OCI-LY1 (cell line): ENCODE results near the gene ST3GAL4.

Experiments used
- H2AFZ ChIP-seq: fragments of 200-600 bp; sonication (generic), shearing (Covaris generic); 2 replicates; pipeline ENCODE4 v1.6.0; 2014; ENCODE audit warnings: antibody characterized with exemption, mild to moderate bottlenecking, low read length
- H3F3A ChIP-seq: fragments of 200-600 bp; sonication (generic), shearing (Covaris generic); 2 replicates; pipeline ENCODE4 v1.6.0; 2014; ENCODE audit warnings: mild to moderate bottlenecking, antibody characterized with exemption, low read length, moderate library complexity; ENCODE audit not compliant: insufficient read depth
- H3K27ac ChIP-seq: fragments of 200-600 bp; sonication (generic); 2 replicates; pipeline ENCODE4 v1.5.1; 2014; ENCODE audit warnings: low read length, mixed run types, mild to moderate bottlenecking, low read depth; ENCODE audit not compliant: poor library complexity, severe bottlenecking
- H3K27me3 ChIP-seq: fragments of 200-600 bp; sonication (generic); 2 replicates; pipeline ENCODE4 v1.6.0; 2014; ENCODE audit warnings: antibody characterized with exemption, mild to moderate bottlenecking, low read length, moderate library complexity; ENCODE audit not compliant: insufficient read depth
- H3K36me3 ChIP-seq: fragments of 200-600 bp; sonication (generic); 2 replicates; pipeline ENCODE4 v1.6.1; 2014; ENCODE audit warnings: mild to moderate bottlenecking, antibody characterized with exemption, low read length, moderate library complexity, mixed read lengths; ENCODE audit not compliant: insufficient read depth
- H3K4me1 ChIP-seq: fragments of 200-600 bp; sonication (generic); 2 replicates; pipeline ENCODE4 v1.5.1; 2014; ENCODE audit warnings: mild to moderate bottlenecking, low read length, moderate library complexity; ENCODE audit not compliant: insufficient read depth, severe bottlenecking
- H3K4me2 ChIP-seq: fragments of 200-600 bp; sonication (generic), shearing (Covaris generic); 2 replicates; pipeline ENCODE4 v1.6.1; 2014; ENCODE audit warnings: low read length
- H3K4me3 ChIP-seq: fragments of 200-600 bp; sonication (generic); 2 replicates; pipeline ENCODE4 v1.5.1; 2014; ENCODE audit warnings: low read length, low read depth, mild to moderate bottlenecking, mixed read lengths; ENCODE audit not compliant: poor library complexity, severe bottlenecking
- H3K79me2 ChIP-seq: fragments of 200-600 bp; shearing (Covaris generic); 2 replicates; pipeline ENCODE4 v1.6.1; 2016; ENCODE audit warnings: mixed run types, low read length, mixed read lengths; ENCODE audit not compliant: insufficient read depth
- H3K9ac ChIP-seq: fragments of 200-600 bp; sonication (generic), shearing (Covaris generic); 2 replicates; pipeline ENCODE4 v1.6.1; 2014; ENCODE audit warnings: mild to moderate bottlenecking, low read length, mixed read lengths
- H3K9me2 ChIP-seq: fragments of 200-600 bp; sonication (generic), shearing (Covaris generic); 2 replicates; pipeline ENCODE4 v1.6.1; 2014; ENCODE audit warnings: low read depth, mild to moderate bottlenecking, low read length, mixed read lengths
- H3K9me3 ChIP-seq: fragments of 200-600 bp; shearing (Covaris generic); 2 replicates; pipeline ENCODE4 v1.6.1; 2014; ENCODE audit warnings: low read length, mixed read lengths
- H4K20me1 ChIP-seq: fragments of 200-600 bp; sonication (generic), shearing (Covaris generic); 2 replicates; pipeline ENCODE4 v1.6.0; 2016; ENCODE audit warnings: mild to moderate bottlenecking, low read length; ENCODE audit not compliant: insufficient read depth
- EZH2 ChIP-seq: fragments of 200-600 bp; sonication (generic), shearing (Covaris generic); IDR thresholded peaks from 2 replicates; pipeline ENCODE4 v1.8.0; 2017; ENCODE audit warnings: borderline replicate concordance, mixed run types, mild to moderate bottlenecking, antibody characterized with exemption, low read length, moderate library complexity, mixed read lengths
- TF ChIP-seq, protein P1 (sequence below): fragments of 200-600 bp; sonication (generic), shearing (Covaris generic); IDR thresholded peaks from 2 replicates; pipeline ENCODE4 v1.5.1; 2017; ENCODE audit warnings: mild to moderate bottlenecking, antibody characterized with exemption, low read length, moderate library complexity, mixed read lengths

Gene ST3GAL4

DNA sequence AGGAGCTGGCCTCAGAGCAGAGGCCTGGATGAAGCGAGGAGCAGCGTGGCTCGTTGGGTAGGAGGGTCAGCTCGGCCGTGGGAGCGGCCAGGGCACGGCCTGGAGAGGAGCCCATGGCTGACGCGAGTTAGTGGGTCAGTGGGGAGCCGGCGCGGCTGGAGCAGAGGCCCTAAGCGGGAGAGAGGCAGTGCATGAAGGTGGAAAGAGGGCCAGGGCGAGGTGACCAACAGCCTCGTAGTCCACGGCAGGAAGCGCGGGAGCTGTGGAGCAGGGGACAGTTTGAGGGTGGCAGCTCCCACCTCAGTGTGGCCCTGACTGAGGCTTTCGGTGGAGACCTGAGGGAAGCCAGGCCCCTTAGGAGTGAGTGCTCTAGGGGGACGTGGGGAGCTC, 27.5 kb upstream of the ST3GAL4 start:
- Histone ChIP-seq H3K4me3 (no peak overlapping the region), H3K27ac (no peak overlapping the region), H3K36me3 (peaks cover 15% of the 10 kb centered on the region)

DNA sequence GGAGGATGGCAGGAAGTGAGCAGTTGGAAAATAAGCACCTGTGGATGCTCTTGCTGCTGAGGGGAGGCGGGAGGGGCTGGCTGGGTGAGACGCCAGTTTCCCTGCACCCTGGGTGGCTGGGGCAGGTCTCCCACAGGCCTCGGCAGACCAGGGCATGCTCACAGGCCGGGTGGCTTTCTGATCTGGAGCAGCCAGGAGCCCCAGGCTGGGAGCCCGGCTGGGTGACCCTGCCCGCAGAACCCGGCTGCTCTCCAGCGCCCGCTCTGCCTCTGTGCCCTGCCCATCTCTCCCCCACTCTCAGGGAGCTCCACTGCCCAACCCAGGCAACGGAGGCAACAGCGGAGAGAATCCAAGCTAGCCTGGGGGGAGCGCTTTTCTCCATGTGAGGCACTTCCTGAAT, 27.0 kb upstream of the ST3GAL4 start:
- TF ChIP-seq EZH2 = no peak
- TF ChIP-seq, protein P1, sequence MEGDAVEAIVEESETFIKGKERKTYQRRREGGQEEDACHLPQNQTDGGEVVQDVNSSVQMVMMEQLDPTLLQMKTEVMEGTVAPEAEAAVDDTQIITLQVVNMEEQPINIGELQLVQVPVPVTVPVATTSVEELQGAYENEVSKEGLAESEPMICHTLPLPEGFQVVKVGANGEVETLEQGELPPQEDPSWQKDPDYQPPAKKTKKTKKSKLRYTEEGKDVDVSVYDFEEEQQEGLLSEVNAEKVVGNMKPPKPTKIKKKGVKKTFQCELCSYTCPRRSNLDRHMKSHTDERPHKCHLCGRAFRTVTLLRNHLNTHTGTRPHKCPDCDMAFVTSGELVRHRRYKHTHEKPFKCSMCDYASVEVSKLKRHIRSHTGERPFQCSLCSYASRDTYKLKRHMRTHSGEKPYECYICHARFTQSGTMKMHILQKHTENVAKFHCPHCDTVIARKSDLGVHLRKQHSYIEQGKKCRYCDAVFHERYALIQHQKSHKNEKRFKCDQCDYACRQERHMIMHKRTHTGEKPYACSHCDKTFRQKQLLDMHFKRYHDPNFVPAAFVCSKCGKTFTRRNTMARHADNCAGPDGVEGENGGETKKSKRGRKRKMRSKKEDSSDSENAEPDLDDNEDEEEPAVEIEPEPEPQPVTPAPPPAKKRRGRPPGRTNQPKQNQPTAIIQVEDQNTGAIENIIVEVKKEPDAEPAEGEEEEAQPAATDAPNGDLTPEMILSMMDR = no peak
- no peaks in the 10 kb centered on the region for H3F3A ChIP-seq
- peaks cover 20% of the 10 kb centered on the region for H3K36me3 ChIP-seq
- no peaks in the 10 kb centered on the region for H3K9me2 ChIP-seq
- no peaks in the 10 kb centered on the region for H4K20me1 ChIP-seq
- no peak overlapping the region for H3K4me2 ChIP-seq
- no peak overlapping the region for H3K9ac ChIP-seq
- no peaks in the 10 kb centered on the region for H3K79me2 ChIP-seq
- H3K27ac ChIP-seq = no peak overlapping the region
- H3K4me3 ChIP-seq = no peak overlapping the region
- no peaks in the 10 kb centered on the region for H3K4me1 ChIP-seq
- H3K9me3 ChIP-seq = no peaks in the 10 kb centered on the region
- no peak overlapping the region for H2AFZ ChIP-seq
- no peaks in the 10 kb centered on the region for H3K27me3 ChIP-seq

More for the DNA sequence above, 27.5 kb upstream of the ST3GAL4 start:
- no peaks in the 10 kb centered on the region for H3F3A ChIP-seq
- H4K20me1 ChIP-seq = no peaks in the 10 kb centered on the region
- no peaks in the 10 kb centered on the region for H3K9me2 ChIP-seq
- H3K79me2 ChIP-seq = no peaks in the 10 kb centered on the region
- no peaks in the 10 kb centered on the region for H3K9me3 ChIP-seq
- H3K27me3 ChIP-seq = no peaks in the 10 kb centered on the region
- no peak overlapping the region for H3K9ac ChIP-seq
- H2AFZ ChIP-seq = no peak overlapping the region
- TF ChIP-seq EZH2 = no peak
- TF ChIP-seq, protein P1 = no peak
- no peak overlapping the region for H3K4me2 ChIP-seq
- H3K4me1 ChIP-seq = no peaks in the 10 kb centered on the region

DNA sequence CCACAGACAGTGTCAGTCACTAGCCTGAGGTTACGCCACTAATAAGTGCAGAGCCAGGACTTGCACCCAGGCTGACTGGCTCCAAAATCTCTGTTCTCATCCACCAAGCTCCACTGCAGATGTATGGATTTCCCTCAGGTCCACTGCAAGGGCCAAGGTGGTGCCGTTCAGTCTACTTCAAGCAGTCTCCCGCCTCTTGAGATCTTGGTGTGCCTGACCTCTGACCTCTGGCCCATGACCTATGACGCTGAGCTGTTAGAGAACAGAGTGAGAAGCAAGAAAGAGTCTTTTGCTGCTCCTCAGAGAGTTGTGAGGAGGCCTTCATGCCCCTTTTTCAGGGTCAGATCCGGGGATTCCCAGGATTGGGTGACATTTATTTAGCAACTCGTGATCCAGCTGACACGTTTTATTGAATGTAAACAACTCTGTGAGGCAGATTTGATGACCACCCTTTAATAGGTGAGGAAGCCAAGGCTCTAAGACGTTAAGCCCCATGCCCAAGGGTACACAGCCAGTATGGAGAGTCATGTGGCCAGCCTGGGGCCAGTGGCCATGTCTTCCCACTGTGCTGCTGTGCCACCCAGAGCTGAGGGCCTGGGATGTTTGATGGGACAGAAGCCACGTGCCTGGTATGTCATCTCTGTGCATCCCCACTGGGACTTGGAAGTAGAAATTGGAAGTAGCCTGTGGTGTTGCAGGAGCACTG, 26.4 kb upstream of the ST3GAL4 start:
- H3K36me3 ChIP-seq = peaks cover 24% of the 10 kb centered on the region
- no peak overlapping the region for H2AFZ ChIP-seq
- H3K79me2 ChIP-seq = no peaks in the 10 kb centered on the region
- no peaks in the 10 kb centered on the region for H3F3A ChIP-seq
- no peak overlapping the region for H3K27ac ChIP-seq
- H3K9me3 ChIP-seq = no peaks in the 10 kb centered on the region
- H4K20me1 ChIP-seq = no peaks in the 10 kb centered on the region
- H3K9me2 ChIP-seq = no peaks in the 10 kb centered on the region
- no peak overlapping the region for H3K4me2 ChIP-seq
- H3K9ac ChIP-seq = no peak overlapping the region
- H3K4me1 ChIP-seq = no peaks in the 10 kb centered on the region
- TF ChIP-seq EZH2 = no peak
- TF ChIP-seq, protein P1 = no peak
- H3K27me3 ChIP-seq = no peaks in the 10 kb centered on the region
- H3K4me3 ChIP-seq = no peak overlapping the region
